ENCODE data around the gene GOLGA3.
A peak's percentile ranks its signal among the peaks of the same experiment; 100 is the strongest.
"Not testable (repeated sequence)": the region's sequence is repeated elsewhere in the genome, so short reads cannot be mapped to it uniquely, and the experiment has no call there.

The GOLGA3 gene

DNA sequence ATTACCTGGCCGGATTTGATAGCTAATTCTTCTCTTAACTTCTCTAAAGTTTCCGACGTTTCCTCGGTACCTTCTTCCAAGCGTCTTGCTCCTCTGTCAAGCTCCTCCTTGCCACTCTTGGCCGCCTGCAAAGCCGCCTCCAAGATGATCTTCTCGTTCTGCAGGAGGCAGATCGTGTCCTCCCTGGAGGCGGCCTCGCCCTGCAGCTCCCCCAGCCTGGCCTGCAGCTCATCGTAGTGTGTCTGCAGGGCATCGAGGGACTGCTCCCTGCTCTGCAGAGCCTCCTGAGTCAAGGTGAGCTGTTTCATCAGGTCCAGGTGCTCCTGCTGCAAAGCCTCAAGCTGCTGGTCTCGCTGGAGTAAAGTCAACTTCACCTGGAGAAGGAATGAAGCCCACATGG lies 32.8 kb downstream of the GOLGA3 start:
- Histone ChIP-seq H3K4me3 (ENCODE audit: low read length in 2 of 2) (no peak overlapping the region), H3K27ac (ENCODE audit: low read length) (no peak overlapping the region), H3K9me3 (ENCODE audit: control insufficient read depth in 2 of 2, low read length in 2 of 2) (no peaks in the 10 kb centered on the region), H3K9ac (ENCODE audit: low read length in 2 of 2) (no peak overlapping the region), H3K4me1 (ENCODE audit: control insufficient read depth, insufficient read depth, low read length) (no peaks in the 10 kb centered on the region), H3K36me3 (ENCODE audit: control insufficient read depth in 2 of 2, insufficient read depth in 2 of 2, low read length in 2 of 2) (peaks cover 46 to 56% of the 10 kb centered on the region in 2 donors), H3K27me3 (ENCODE audit: control insufficient read depth in 1 of 2, insufficient read depth in 2 of 2, low read length in 2 of 2) (no peaks in the 10 kb centered on the region)

DNA sequence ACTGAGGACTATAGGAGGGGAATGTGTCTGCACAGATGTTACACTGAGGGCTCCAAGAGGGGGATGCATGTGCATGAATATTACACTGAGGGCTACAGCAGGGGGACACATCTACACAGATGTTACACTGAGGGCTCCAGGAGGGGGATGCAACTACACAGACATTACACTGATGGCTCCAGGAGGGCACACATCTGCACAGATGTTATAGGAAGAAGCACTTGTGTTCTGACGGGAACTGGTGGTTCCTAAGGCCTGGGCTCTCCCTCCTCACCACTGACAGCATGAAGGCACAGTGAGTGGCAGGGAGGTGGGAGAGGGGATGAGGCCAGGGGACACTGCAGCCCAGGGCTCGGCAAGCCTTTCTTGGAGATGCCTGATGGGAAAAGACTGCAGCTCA lies 36.7 kb downstream of the GOLGA3 start:
- H3K4me1 ChIP-seq (ENCODE audit: control insufficient read depth, insufficient read depth, low read length); H3K27me3 ChIP-seq (ENCODE audit: control insufficient read depth in 1 of 2, insufficient read depth in 2 of 2, low read length in 2 of 2); H3K9me3 ChIP-seq (ENCODE audit: control insufficient read depth in 2 of 2, low read length in 2 of 2); H3K27ac ChIP-seq (ENCODE audit: low read length); H3K9ac ChIP-seq (ENCODE audit: low read length in 2 of 2); H3K4me3 ChIP-seq (ENCODE audit: low read length in 2 of 2): not testable (repeated sequence)
- H3K36me3 ChIP-seq (ENCODE audit: control insufficient read depth in 2 of 2, insufficient read depth in 2 of 2, low read length in 2 of 2), result peaks cover 45 to 49% of the 10 kb centered on the region in 2 donors

DNA sequence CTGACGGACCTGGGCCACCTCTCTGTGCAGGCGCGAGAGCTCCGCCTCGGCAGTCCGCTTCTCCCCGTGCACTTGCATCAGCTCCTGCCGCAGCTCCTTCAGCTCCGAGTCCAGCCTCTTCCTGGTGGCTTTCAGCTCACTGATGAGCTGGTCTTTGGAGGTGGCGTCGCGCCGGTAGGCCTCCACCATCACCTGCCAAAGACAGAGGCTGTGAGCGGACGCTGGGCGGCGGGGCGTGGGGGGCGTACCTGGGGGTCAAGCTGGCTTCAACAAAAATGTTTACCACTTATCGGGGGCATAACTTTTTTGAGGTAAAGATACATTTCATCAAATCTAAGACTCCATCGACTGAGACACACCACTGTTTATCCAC lies 39.6 kb downstream of the GOLGA3 start:
- Histone ChIP-seq H3K4me1 (ENCODE audit: control insufficient read depth, insufficient read depth, low read length) (no peaks in the 10 kb centered on the region), H3K36me3 (ENCODE audit: control insufficient read depth in 2 of 2, insufficient read depth in 2 of 2, low read length in 2 of 2) (peaks cover 47 to 48% of the 10 kb centered on the region in 2 donors), H3K4me3 (ENCODE audit: low read length in 2 of 2) (no peak overlapping the region), H3K9ac (ENCODE audit: low read length in 2 of 2) (no peak overlapping the region), H3K9me3 (ENCODE audit: control insufficient read depth in 2 of 2, low read length in 2 of 2) (no peaks in the 10 kb centered on the region), H3K27ac (ENCODE audit: low read length) (no peak overlapping the region), H3K27me3 (ENCODE audit: control insufficient read depth in 1 of 2, insufficient read depth in 2 of 2, low read length in 2 of 2) (no peaks in the 10 kb centered on the region)

DNA sequence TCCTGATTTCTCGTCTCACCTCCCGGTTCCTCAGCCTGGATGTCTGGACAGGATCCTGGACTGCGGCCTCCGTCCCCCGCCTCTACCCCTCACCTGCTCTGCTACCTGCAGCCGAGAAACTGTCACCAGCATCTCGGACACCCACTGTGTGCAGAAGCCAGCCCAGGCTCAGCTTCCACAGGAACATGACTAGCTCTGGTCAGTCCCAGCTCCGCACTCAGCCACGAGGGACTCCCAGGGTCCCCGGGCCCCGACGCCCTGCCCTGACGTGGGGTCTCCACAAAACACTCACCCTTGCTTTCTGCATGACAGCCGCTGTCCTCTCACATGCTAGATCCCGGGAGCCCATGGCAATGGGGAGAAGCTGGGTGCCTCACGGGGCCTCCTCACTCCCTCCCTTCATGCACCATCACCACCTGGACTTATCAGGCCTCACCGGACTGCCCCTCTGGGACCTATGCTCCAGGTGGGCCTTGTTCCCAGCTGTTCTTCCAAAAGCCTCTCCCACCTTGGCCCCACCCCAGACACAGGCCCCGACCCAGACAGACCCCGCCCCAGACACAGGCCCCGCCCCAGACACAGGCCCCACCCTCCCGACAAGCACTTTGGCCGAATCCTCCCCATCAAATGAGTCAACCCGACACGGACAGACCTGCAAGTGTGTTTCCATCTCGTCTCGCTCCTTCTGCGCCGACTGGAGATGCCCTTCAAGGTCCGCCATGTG lies 40.1 kb downstream of the GOLGA3 start:
- Histone ChIP-seq H3K27me3 (ENCODE audit: control insufficient read depth in 1 of 2, insufficient read depth in 2 of 2, low read length in 2 of 2) (no peaks in the 10 kb centered on the region), H3K36me3 (ENCODE audit: control insufficient read depth in 2 of 2, insufficient read depth in 2 of 2, low read length in 2 of 2) (peaks cover 48 to 50% of the 10 kb centered on the region in 2 donors), H3K9ac (ENCODE audit: low read length in 2 of 2) (no peak overlapping the region), H3K27ac (ENCODE audit: low read length) (no peak overlapping the region), H3K4me1 (ENCODE audit: control insufficient read depth, insufficient read depth, low read length) (no peaks in the 10 kb centered on the region), H3K4me3 (ENCODE audit: low read length in 2 of 2) (no peak overlapping the region), H3K9me3 (ENCODE audit: control insufficient read depth in 2 of 2, low read length in 2 of 2) (no peaks in the 10 kb centered on the region)

DNA sequence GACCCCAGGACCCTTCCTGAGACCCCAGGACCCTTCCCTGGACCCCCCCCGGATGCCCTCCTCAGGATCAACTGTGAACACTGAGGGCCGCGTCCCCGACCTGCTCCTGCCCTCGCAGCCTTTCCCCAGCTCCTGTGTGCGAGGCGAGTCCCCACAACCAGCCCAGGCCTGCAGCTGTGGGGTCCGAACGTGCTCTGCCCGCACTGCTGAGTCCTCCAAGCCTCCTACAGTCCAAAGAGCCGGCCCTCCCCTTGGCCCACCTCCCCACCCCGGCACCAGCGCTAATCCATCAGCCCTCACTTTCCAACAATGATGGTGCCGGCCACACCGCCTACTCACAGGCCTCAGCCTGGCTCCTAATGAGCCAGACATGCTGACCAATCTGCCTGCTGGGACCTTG lies 40.8 kb downstream of the GOLGA3 start:
- no peaks in the 10 kb centered on the region for H3K27me3 ChIP-seq (ENCODE audit: control insufficient read depth in 1 of 2, insufficient read depth in 2 of 2, low read length in 2 of 2)
- no peak overlapping the region for H3K9ac ChIP-seq (ENCODE audit: low read length in 2 of 2)
- H3K4me1 ChIP-seq (ENCODE audit: control insufficient read depth, insufficient read depth, low read length), result no peaks in the 10 kb centered on the region
- H3K4me3 ChIP-seq (ENCODE audit: low read length in 2 of 2), result no peak overlapping the region
- no peak overlapping the region for H3K27ac ChIP-seq (ENCODE audit: low read length)
- H3K36me3 ChIP-seq (ENCODE audit: control insufficient read depth in 2 of 2, insufficient read depth in 2 of 2, low read length in 2 of 2), result peaks cover 51 to 54% of the 10 kb centered on the region in 2 donors
- H3K9me3 ChIP-seq (ENCODE audit: control insufficient read depth in 2 of 2, low read length in 2 of 2), result no peaks in the 10 kb centered on the region

DNA sequence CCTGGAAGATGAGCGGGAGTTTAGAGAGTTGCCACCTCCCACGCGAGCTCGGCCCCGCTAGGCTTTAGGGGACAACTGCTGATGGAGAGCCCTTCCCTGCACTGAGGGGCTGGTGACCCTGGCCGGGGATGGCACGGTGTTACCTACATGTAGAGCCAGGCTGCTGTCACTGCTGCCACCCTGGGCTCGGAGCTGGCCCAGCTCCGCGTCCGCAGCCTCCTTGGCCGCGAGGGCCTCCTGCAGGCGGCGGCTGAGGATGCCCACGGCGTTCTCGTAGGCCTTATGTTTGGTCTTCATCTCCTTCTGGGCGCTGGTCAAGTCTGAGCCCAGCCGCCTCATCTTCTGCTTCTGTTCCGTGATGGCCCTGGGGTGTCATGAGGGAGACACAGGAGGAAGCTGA lies 42.5 kb downstream of the GOLGA3 start:
- no peak overlapping the region for H3K9ac ChIP-seq (ENCODE audit: low read length in 2 of 2)
- no peak overlapping the region for H3K4me3 ChIP-seq (ENCODE audit: low read length in 2 of 2)
- peaks cover 57 to 58% of the 10 kb centered on the region in 2 donors for H3K36me3 ChIP-seq (ENCODE audit: control insufficient read depth in 2 of 2, insufficient read depth in 2 of 2, low read length in 2 of 2)
- H3K27ac ChIP-seq (ENCODE audit: low read length), result no peak overlapping the region
- no peaks in the 10 kb centered on the region for H3K4me1 ChIP-seq (ENCODE audit: control insufficient read depth, insufficient read depth, low read length)
- H3K27me3 ChIP-seq (ENCODE audit: control insufficient read depth in 1 of 2, insufficient read depth in 2 of 2, low read length in 2 of 2), result no peaks in the 10 kb centered on the region
- H3K9me3 ChIP-seq (ENCODE audit: control insufficient read depth in 2 of 2, low read length in 2 of 2), result no peaks in the 10 kb centered on the region

DNA sequence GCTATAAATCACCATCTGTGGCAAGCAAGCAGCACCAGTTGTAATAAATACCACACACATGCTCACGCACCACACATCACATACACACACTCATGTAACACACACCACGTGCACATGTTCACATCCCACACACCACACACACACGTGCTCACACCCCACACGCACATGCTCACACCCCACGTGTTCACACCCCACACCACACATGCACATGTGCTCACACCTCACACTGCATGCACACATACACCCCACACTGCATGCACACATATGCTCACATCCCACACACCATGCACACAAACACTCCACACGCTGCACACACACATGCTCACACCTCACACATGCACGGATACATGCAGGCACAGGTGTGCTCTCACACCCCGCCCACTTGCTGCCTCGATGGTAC lies 44.1 kb downstream of the GOLGA3 start:
- Histone ChIP-seq H3K27me3 (ENCODE audit: control insufficient read depth in 1 of 2, insufficient read depth in 2 of 2, low read length in 2 of 2) (no peaks in the 10 kb centered on the region), H3K9ac (ENCODE audit: low read length in 2 of 2) (no peak overlapping the region), H3K4me3 (ENCODE audit: low read length in 2 of 2) (no peak overlapping the region), H3K36me3 (ENCODE audit: control insufficient read depth in 2 of 2, insufficient read depth in 2 of 2, low read length in 2 of 2) (peaks cover 63 to 69% of the 10 kb centered on the region in 2 donors), H3K9me3 (ENCODE audit: control insufficient read depth in 2 of 2, low read length in 2 of 2) (no peaks in the 10 kb centered on the region), H3K27ac (ENCODE audit: low read length) (no peak overlapping the region), H3K4me1 (ENCODE audit: control insufficient read depth, insufficient read depth, low read length) (no peaks in the 10 kb centered on the region)

DNA sequence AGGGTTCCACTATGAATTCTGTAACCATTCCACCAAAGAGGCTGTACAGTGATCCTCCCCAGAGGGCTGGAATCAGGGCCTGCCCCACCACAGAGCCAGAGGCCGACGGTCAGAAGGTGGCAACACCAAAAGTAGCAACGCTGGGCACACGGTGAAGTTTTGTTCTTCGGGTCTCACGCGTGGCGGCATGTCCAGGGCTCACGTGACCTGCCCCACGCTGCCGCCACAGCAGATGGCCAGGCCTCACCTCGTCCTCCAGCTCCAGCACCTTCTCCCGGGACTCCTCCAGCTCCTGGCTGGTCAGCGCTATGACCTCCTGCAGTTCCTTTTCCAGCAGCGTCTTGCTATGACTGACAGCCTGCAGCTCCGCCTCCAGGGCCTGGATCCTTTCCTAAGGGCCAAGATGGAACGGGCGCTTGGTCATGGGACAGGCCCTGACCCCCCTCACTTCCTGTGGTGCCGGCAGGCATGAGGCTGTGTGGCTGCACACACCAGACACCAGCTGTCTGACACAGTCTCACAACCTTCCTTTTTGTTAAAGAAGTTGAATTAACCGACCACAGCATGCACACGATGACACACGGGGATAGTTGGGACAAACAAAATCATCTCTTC lies 44.6 kb downstream of the GOLGA3 start:
- no peak overlapping the region for H3K27ac ChIP-seq (ENCODE audit: low read length)
- no peak overlapping the region for H3K9ac ChIP-seq (ENCODE audit: low read length in 2 of 2)
- no peak overlapping the region for H3K4me3 ChIP-seq (ENCODE audit: low read length in 2 of 2)
- H3K36me3 ChIP-seq (ENCODE audit: control insufficient read depth in 2 of 2, insufficient read depth in 2 of 2, low read length in 2 of 2), result peaks cover 58 to 65% of the 10 kb centered on the region in 2 donors
- no peaks in the 10 kb centered on the region for H3K9me3 ChIP-seq (ENCODE audit: control insufficient read depth in 2 of 2, low read length in 2 of 2)
- no peaks in the 10 kb centered on the region for H3K4me1 ChIP-seq (ENCODE audit: control insufficient read depth, insufficient read depth, low read length)
- H3K27me3 ChIP-seq (ENCODE audit: control insufficient read depth in 1 of 2, insufficient read depth in 2 of 2, low read length in 2 of 2), result no peaks in the 10 kb centered on the region

DNA sequence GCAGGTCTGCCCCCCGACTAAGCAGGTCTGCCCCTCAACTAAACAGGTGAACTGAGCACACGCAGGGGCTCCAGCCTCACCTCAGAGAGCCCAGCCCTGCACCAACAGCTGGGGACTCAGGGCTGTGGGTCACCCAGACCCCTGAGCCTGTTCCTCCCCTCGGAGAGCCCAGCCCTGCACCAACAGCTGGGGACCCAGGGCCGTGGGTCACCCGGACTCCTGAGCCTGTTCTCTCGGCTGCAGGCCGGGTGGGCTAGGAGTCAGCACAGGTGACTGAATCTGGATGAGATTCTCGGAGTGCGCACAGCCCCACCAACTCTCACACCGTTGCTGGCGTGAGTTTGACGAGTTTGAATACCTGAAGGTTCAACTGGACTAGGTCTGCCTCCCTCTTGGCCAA lies 46.7 kb downstream of the GOLGA3 start:
- no peak overlapping the region for H3K4me3 ChIP-seq (ENCODE audit: low read length in 2 of 2)
- H3K36me3 ChIP-seq (ENCODE audit: control insufficient read depth in 2 of 2, insufficient read depth in 2 of 2, low read length in 2 of 2), result peaks cover 61 to 62% of the 10 kb centered on the region in 2 donors
- H3K27me3 ChIP-seq (ENCODE audit: control insufficient read depth in 1 of 2, insufficient read depth in 2 of 2, low read length in 2 of 2), result no peaks in the 10 kb centered on the region
- H3K9me3 ChIP-seq (ENCODE audit: control insufficient read depth in 2 of 2, low read length in 2 of 2), result no peaks in the 10 kb centered on the region
- H3K4me1 ChIP-seq (ENCODE audit: control insufficient read depth, insufficient read depth, low read length), result peaks cover 8% of the 10 kb centered on the region
- no peak overlapping the region for H3K9ac ChIP-seq (ENCODE audit: low read length in 2 of 2)
- no peak overlapping the region for H3K27ac ChIP-seq (ENCODE audit: low read length)

DNA sequence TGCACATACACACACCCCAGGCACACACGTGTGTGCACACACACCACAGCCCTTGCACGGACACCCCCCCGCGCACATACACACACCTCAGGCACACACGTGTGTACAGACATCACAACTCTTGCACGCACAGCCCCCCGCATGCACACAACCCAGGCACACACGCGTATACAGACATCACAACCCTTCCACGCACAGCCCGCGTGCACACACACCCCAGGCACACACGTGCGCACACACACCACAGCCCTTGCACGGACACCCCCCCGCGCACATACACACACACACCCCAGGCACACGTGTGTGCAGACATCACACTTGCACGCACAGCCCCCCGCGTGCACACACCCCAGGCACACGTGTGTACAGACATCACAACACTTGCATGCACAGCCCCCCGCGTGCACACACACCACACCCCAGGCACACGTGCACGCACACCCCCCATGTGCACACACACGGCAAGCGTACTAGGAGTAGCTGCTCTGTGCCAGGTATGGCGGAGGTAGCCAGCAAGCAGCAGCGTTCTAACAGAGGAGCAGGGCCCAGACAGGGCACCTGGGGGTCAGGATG lies 48.8 kb downstream of the GOLGA3 start:
- H3K27me3 ChIP-seq (ENCODE audit: control insufficient read depth in 1 of 2, insufficient read depth in 2 of 2, low read length in 2 of 2), result no peaks in the 10 kb centered on the region
- no peaks in the 10 kb centered on the region for H3K9me3 ChIP-seq (ENCODE audit: control insufficient read depth in 2 of 2, low read length in 2 of 2)
- H3K4me1 ChIP-seq (ENCODE audit: control insufficient read depth, insufficient read depth, low read length), result peaks cover 19% of the 10 kb centered on the region
- no peak overlapping the region for H3K4me3 ChIP-seq (ENCODE audit: low read length in 2 of 2)
- H3K9ac ChIP-seq (ENCODE audit: low read length in 2 of 2), result no peak overlapping the region
- peaks cover 52 to 66% of the 10 kb centered on the region in 2 donors for H3K36me3 ChIP-seq (ENCODE audit: control insufficient read depth in 2 of 2, insufficient read depth in 2 of 2, low read length in 2 of 2)
- H3K27ac ChIP-seq (ENCODE audit: low read length), result no peak overlapping the region

DNA sequence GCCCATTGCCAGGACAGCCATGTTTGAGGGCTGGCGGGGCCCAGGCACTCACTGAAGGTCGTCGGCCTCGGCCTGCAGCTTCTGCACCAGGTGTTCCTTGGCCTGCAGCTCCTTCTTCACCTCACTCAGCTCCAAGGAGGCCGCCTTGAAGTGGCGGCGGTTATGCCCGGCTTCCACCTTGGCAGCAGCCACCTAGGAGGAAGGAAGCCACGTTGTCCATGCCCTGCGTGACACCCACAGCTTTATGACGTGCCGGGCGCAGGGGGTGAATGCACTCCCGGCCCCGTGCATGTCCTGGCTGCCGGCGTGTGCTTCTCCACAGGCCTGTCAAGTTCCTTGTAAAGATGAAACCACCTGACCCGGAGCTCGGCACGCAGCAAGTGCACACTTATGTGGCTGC lies 51.1 kb downstream of the GOLGA3 start:
- Histone ChIP-seq H3K27ac (ENCODE audit: low read length) (peak overlapping the region; percentile 31), H3K4me3 (ENCODE audit: low read length in 2 of 2) (no peak overlapping the region), H3K36me3 (ENCODE audit: control insufficient read depth in 2 of 2, insufficient read depth in 2 of 2, low read length in 2 of 2) (peaks cover 39 to 66% of the 10 kb centered on the region in 2 donors), H3K9me3 (ENCODE audit: control insufficient read depth in 2 of 2, low read length in 2 of 2) (no peaks in the 10 kb centered on the region), H3K9ac (ENCODE audit: low read length in 2 of 2) (no peak overlapping the region), H3K27me3 (ENCODE audit: control insufficient read depth in 1 of 2, insufficient read depth in 2 of 2, low read length in 2 of 2) (no peaks in the 10 kb centered on the region), H3K4me1 (ENCODE audit: control insufficient read depth, insufficient read depth, low read length) (peaks cover 31% of the 10 kb centered on the region)
